IMR-90 (cell line): Measurements from ENCODE around the gene CLIC3.

Experiments used
- MXI1 ChIP-seq: IDR thresholded peaks from 2 replicates; pipeline ENCODE4 v1.6.1; 2012; ENCODE audit warnings: low read depth, mild to moderate bottlenecking, low read length, moderate library complexity, borderline replicate concordance
- NFE2L2 ChIP-seq: fragments of 150-350 bp; IDR thresholded peaks from 2 replicates; pipeline ENCODE4 v1.6.1; 2016; ENCODE audit warnings: low read depth, mild to moderate bottlenecking, low read length
- POLR2A ChIP-seq: IDR thresholded peaks from 2 replicates; pipeline ENCODE4 v1.6.1; 2012; ENCODE audit warnings: mild to moderate bottlenecking, low read depth, low read length
- USF2 ChIP-seq: fragments of 150-350 bp; IDR thresholded peaks from 2 replicates; pipeline ENCODE4 v1.6.1; 2017; ENCODE audit warnings: mild to moderate bottlenecking, antibody characterized with exemption, low read length, low read depth
- TF ChIP-seq, protein P1 (sequence below): conservative IDR thresholded peaks from 2 replicates; pipeline ENCODE4 v1.5.1; 2012; ENCODE audit warnings: mild to moderate bottlenecking, low read depth, low read length, improper control_type of control experiment

DNA sequence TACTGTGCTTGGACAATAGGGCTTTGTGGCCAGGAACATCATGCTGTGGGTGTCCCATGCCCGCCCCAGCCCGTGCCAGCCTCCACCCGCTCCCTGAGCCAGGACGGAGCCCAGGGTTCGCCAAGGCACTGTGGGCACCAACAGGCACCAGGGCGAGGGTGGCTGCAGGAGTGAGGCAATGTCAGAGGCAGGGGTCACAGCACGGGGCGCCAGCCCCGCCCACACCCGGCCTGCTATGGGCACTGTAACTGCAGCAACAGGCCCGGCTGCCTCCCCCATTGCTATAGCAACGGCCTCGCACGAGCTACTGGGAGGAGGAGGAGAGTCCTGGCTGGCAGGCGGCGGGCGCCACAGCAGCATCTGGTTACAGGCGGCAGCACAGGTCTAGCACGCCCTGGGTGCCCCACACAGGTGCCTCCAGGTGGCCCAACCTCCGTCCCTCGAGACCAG, 29.2 kb upstream of the CLIC3 start:
- TF ChIP-seq, protein P1, sequence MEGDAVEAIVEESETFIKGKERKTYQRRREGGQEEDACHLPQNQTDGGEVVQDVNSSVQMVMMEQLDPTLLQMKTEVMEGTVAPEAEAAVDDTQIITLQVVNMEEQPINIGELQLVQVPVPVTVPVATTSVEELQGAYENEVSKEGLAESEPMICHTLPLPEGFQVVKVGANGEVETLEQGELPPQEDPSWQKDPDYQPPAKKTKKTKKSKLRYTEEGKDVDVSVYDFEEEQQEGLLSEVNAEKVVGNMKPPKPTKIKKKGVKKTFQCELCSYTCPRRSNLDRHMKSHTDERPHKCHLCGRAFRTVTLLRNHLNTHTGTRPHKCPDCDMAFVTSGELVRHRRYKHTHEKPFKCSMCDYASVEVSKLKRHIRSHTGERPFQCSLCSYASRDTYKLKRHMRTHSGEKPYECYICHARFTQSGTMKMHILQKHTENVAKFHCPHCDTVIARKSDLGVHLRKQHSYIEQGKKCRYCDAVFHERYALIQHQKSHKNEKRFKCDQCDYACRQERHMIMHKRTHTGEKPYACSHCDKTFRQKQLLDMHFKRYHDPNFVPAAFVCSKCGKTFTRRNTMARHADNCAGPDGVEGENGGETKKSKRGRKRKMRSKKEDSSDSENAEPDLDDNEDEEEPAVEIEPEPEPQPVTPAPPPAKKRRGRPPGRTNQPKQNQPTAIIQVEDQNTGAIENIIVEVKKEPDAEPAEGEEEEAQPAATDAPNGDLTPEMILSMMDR = no peak
- TF ChIP-seq POLR2A (no peak), USF2 (no peak), NFE2L2 (no peak), MXI1 (no peak)
